NCI-H2171 treated with DMSO at 0.1 percent for 48 hours (cell line): ENCODE data around the gene CYP17A1.
A peak's percentile ranks its signal among the peaks of the same experiment; 100 is the strongest.

Source experiments
- DNase-seq: peaks from one replicate; lab custom pipeline; 2025; lab: John Stamatoyannopoulos, UW

The CYP17A1 gene

DNA sequence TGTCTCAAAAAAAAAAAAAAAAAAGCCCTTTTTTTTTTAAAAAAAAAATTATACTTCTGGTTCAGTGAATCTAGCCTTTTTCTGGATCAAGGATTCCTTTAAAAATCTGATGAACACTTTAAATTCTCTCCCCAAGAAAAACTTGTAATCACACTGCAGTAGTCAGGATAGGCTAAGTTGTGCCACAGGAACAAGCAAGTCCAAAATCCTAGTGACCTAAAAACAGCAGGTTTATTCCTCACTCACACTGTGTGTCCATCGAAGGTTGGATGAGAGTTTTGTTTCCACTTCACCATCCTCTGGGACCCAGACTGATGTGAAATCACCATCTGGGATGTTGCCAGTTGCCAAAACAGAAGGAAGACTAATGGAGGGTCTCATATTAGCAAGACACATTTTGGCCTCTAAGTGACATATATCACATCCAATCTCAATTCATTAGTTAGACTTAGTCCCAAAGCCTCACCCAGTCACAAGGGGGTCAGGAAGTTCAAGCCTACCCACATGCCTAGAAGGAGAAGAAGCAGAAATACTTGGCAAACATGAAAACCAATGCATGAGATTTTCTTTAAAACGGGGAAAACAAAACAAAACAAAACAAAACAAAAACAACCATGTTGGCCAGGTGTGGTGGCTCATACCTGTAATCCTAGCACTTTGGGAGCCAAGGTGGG is 32.7 kb downstream of the CYP17A1 start:
- DNase-seq, result peak; percentile 63

- no peak for DNase-seq
These were observed 34.2 kb downstream of the CYP17A1 start for GRCh38 chr10:102802920-102803534.

GRCh38 chr10:102801978-102802377 is 35.2 kb downstream of the CYP17A1 start:
- DNase-seq, result no peak

DNA sequence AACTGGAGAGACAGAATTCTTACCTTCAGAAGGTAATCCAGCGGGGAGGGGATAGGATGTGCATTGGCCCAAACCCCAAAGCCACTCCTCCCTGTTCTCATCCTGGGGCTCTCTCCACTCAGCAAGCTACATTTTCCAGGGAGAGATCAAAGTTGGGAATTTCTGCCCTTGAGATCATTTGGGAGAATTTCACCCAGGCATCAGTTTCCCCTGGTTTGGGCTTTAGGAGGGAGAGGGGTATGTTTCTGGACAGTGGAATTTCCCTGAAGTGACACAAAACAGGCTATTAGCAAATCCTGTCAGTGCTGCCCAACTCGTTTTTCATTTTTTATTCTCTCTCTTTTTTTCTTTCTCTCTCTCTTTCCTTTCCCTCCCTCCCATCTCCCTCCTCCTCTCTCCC is 35.7 kb downstream of the CYP17A1 start:
- DNase-seq, result no peak

- DNase-seq, result no peak
These were observed 36.4 kb downstream of the CYP17A1 start for GRCh38 chr10:102800611-102801335.

DNA sequence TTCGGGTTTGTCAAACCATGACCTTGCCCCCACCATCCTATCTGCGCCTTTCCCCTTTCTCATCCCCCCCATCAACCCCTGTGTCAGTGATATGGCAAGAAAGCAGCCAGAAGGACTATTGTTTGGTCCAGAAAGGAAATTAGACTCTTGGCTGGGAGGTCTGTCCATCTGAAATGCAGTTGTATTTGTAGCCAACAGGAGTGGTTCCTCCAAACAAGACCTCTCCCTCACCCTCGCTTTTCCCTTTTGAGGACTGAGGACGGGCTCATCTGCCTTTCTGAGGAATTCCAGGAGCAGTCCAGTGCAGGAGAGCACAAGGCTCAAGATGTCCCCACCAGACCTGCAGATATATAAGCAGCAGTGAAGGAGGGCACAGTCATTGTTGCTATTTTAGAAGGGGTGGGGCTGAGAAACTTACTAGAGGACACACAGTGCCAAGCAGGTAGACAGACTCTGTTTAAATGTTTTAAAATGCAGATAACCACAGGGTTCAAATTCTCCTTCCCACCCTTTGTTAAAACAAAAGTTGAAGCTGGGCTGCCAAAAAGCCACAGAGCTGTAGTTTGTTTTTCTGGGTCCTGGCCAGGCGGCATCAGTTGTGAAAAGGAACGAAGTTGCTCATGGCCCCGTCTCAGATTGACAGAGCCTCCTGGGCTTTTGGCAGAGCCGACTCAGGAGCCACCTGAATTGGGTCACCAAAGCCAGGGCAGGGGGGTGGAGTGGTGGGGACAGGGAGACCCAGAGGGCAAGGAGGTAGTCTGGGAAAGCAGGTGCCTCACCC is 37.3 kb downstream of the CYP17A1 start:
- DNase-seq, result no peak

GRCh38 chr10:102796407-102797176 is 40.6 kb downstream of the CYP17A1 start:
- DNase-seq, result no peak

DNA sequence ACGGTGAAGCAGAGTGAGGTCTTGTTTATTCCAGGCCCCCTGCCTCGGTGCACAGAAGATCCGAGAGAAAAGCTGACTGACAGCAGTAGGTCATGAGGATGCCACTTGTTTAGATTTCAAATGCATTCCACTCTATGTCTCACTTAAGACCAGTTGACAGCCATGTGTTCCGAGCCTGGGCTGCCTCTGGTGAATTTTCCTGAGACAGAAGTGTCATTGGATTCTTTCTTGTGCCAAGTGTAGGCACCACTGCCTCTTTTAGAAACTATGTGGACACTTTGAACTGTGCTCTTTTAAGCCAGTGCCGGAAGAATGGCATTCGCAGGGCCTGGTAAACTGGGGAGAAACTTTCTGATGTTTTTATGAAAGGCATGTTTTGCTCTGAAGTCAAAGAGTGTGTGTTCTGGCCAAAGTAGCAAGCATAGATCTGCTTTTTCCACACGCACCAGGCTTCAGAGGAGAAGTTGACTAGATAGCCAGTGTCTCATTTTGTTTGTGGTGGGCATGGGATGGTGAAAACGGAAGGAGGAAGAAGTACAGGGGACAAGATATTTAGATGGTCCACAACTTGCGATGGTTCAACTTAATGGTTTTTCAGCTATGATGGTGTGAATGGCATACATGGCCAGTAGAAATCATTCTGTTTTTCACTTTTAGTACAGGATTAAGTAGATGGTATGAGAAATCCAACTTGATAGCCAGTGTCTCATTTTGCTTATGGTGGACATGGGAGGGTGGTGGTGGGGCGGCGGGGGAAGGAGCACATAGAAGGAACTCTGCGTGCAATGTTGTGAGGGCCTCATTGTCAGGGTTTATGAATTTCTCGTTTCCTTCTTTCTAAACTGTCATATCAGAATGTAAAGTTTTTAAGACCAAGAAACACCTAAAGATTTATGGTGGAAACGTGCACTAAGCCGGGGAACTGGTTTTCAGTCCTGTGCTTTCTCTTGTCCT is 41.5 kb downstream of the CYP17A1 start:
- DNase-seq, result no peak

DNA sequence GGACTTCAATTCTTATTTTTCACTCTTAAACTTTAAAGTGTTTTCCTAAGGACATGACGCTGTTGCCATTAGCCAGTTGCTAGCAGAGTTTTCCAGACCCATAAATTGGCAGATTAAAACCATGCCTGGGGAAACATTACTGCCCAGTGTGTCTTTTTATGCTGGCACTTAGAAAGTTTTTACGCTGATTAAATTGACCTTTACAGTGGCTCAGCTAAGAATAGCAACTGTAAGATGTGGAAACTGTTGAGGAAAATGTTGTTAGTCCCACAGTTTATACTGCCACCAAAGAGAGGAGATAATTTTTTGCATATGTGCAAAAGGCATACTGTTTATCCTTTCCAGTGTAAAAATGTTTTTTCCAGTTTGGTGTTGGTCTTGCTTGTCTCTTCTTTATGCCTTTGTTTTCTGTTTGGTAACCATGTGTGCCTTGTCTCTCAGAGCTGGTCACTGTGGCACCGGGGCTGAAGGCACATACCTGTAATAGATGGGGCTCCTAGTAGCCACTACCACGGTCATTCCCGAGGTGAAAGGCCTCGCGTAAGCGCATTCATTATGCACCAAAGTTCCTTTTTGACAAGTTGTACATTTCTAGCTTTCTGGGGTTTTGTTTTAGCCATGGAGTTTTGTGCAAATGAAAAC is 45.3 kb downstream of the CYP17A1 start:
- DNase-seq, result no peak

- no peak for DNase-seq
These were observed 51.4 kb downstream of the CYP17A1 start for GRCh38 chr10:102785818-102786217.

DNA sequence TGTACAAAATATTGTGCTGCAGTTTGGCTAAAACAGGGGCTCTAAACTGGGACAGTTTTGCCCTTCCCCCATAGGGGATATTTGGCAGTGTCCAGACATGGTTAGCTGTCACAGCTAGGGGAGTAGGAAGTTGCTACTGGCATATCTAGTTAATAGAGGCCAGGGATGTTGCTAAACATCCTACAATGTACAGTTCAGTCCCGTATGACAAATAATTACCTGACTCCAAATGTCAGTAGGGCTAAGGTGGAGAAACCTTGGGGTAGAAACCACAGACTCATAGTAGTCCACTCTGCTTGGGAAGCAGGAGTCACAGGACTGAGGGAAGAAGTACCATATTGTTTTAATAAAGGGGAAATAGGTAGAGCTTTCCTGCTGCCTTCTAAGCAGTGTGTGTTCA is 53.6 kb downstream of the CYP17A1 start:
- no peak for DNase-seq

DNA sequence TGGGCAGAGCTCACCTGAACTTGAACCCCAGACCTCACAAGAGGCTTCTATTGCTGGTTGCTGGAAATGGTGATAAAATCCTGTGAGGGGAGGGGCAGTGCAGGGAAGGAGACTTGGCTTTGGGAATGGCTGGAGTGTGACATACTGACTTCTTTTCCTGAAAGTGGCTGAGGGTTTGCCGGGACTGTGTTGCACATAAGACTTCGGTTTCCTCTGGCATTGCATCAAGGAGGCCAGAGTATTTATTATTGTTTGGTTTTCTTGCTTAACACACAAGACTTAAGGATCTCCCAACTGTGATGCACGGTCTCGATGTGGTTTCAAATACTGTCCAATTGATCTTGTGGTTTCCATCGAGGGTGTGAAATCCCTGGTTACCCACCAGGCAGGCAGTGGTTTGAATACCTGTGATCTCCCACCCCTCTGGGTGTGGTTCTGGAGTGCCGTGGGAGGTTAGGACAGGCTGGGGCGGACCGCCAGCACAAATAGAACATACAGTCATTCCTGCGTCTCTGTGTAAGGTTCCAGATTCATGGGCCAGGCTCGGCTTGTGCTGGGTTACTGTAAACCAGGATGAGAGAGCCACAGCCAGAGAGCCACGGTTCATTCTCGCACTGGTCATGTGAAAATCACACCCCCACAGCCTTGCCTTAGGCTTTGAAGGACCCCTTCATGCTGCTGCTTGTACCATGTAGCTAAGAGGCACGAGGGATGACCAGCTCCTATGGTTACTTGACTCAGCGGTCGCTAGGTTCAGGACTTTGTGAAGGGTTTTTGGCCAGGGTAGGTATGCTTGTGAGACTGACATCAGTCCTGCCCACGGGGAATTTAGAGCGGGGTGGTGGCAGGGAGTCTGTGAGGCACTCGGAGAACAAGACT is 54.3 kb downstream of the CYP17A1 start:
- DNase-seq, result no peak

- DNase-seq, result no peak
These were observed 55.2 kb downstream of the CYP17A1 start for GRCh38 chr10:102781921-102782557.

- no peak for DNase-seq
These were observed 55.9 kb downstream of the CYP17A1 start for GRCh38 chr10:102781090-102781920.
